Pancreas (tissue), 10 donors: ENCODE data around the gene ST8SIA4. TPM values are rescaled to one million over a fixed set of nuclear protein-coding genes. Genes with fewer than 3 reads are reported as not detected.

Source experiments
- ATAC-seq, 4 donors: fragments of 200-7000 bp; cut with Tn5 transposase; one replicate each; pipeline versions ENCODE4 v1.8.0 to v1.9.1; 2020; ENCODE audit warnings: mild to moderate bottlenecking in 4 of 4, moderate library complexity in 4 of 4
- DNase-seq, 6 donors: peaks; one replicate each; pipeline ENCODE4 v3.0.0-alpha.2; 2020
- FAIRE-seq: peaks from 2 replicates; lab custom pipeline; 2012; peaks lifted over from hg19 to GRCh38; lab: Jason Lieb, UNC
- H3K27ac ChIP-seq, 4 donors: fragments of 200-600 bp; sonication (generic); 1 replicate in 3 of 4; 2 replicates in 1 of 4; pipeline versions ENCODE4 v1.5.0 to v1.8.0; 2020
- H3K27me3 ChIP-seq, 4 donors: fragments of 200-600 bp; one replicate each; pipeline ENCODE4 v1.8.0; 2021
- H3K36me3 ChIP-seq, 3 donors: fragments of 200-600 bp; sonication (generic) in 1 of 3; one replicate each; pipeline versions ENCODE4 v1.5.0 to v1.8.0; 2020 to 2021
- H3K4me1 ChIP-seq, 3 donors: fragments of 200-600 bp; one replicate each; pipeline ENCODE4 v1.8.0; 2021
- H3K4me3 ChIP-seq, 4 donors: fragments of 200-600 bp; sonication (generic) in 2 of 4; one replicate each; pipeline versions ENCODE4 v1.5.0 to v1.8.0; 2020 to 2021
- H3K9me3 ChIP-seq, 4 donors: fragments of 200-600 bp; one replicate each; pipeline ENCODE4 v1.8.0; 2021
- WGBS, 2 donors: extraction: QIAGEN DNeasy Blood & Tissue Kit; methylation state at CpG; one replicate each; pipeline ENCODE4 v1.1.7; 2013; 5-methylcytosine and 5-hydroxymethylcytosine counted together
- intact Hi-C, 3 donors: fragments of 100-400 bp; cut with DNase I; formaldehyde crosslinking; loops; one replicate each; pipeline versions ENCODE4 v1.11.1 to v1.14.2; 2022
- microRNA-seq, 2 donors: library from miRNA; unstranded; fragments of <30 nt; microRNA quantifications; one replicate each; pipeline versions ENCODE4 to v1.1.0, GENCODE V29; 2019 to 2020
- polyA plus RNA-seq, 2 donors: library from polyadenylated mRNA; stranded (reverse); fragments of 200-250 nt; gene quantifications; one replicate each; pipeline ENCODE4 v1.2.3, GENCODE V29; 2013
- total RNA-seq, 6 donors: library from RNA; stranded (reverse); fragmentation: NEBNext Ultra II Directional in 4 of 6; extraction: Animal tissue kit (Norgen Biotek cat#: 25700) in 4 of 6; gene quantifications; one replicate each; pipeline versions ENCODE4 v1.2.1 to v1.2.4, GENCODE V29; 2021 to 2023
- TF ChIP-seq, protein P1 (sequence below), 4 donors: fragments of 200-600 bp; sonication (generic) in 3 of 4; IDR thresholded peaks; one replicate each; pipeline versions ENCODE4 v1.5.0 to v1.8.0; 2021; ENCODE audit warnings: antibody characterized with exemption in 4 of 4
- donor health status: healthy with polysubstance abuse.
- donor health status: DM: no; HTN: no; CAD: no; lungs with moderate emphysema.
- donor health status: DM: no; HTN: no; CAD: no.
- donor health status: control.
- donor health status: control.
- donor health status: Bipolar disorder and iron deficiency.
- donor health status: DM: yes; HTN: yes; CAD: no.
- donor health status: DM: no; HTN: no; CAD: no.
- donor health status: DM: no; HTN: no; CAD: no.
- donor health status: DM: yes; HTN: yes; CAD: no.

Gene ST8SIA4
- total and polyA plus RNA-seq, 8 donors: 0.34 to 5.7 (median 0.86) TPM

DNA sequence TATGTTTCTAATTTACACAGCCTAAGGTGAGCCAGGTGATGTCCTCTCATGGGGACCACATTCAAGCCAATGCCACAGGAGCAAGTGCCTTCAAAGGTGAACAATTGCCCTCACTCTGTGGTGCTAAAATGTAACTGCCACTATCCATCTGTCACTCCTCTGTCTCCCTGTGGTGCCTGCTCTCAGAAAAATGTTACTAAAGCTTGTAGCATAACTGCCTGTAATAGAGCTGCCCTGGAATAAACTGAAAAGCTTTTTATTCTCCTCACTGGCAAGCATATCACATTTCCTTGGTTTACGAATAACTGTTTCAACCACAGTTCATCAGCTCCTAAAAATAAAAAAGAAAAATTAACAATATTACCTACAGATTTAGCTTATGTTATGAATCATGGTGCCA lies 142.4 kb downstream of the ST8SIA4 start:
- Histone ChIP-seq H3K9me3 (no peaks in the 10 kb centered on the region), H3K4me1 (no peaks in the 10 kb centered on the region), H3K4me3 (no peak overlapping the region), H3K27me3 (no peaks in the 10 kb centered on the region), H3K27ac (no peak overlapping the region), H3K36me3 (no peaks in the 10 kb centered on the region)
- TF ChIP-seq, protein P1, sequence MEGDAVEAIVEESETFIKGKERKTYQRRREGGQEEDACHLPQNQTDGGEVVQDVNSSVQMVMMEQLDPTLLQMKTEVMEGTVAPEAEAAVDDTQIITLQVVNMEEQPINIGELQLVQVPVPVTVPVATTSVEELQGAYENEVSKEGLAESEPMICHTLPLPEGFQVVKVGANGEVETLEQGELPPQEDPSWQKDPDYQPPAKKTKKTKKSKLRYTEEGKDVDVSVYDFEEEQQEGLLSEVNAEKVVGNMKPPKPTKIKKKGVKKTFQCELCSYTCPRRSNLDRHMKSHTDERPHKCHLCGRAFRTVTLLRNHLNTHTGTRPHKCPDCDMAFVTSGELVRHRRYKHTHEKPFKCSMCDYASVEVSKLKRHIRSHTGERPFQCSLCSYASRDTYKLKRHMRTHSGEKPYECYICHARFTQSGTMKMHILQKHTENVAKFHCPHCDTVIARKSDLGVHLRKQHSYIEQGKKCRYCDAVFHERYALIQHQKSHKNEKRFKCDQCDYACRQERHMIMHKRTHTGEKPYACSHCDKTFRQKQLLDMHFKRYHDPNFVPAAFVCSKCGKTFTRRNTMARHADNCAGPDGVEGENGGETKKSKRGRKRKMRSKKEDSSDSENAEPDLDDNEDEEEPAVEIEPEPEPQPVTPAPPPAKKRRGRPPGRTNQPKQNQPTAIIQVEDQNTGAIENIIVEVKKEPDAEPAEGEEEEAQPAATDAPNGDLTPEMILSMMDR (IDR thresholded peaks at IDR 0.05): no peak
- no peak for DNase-seq
- 88 to 93% methylated on average over 1 of the region's 1 CpG for WGBS, 2 donors
- no peak for ATAC-seq
- no peak for FAIRE-seq
- intact Hi-C loops: no loop called here

DNA sequence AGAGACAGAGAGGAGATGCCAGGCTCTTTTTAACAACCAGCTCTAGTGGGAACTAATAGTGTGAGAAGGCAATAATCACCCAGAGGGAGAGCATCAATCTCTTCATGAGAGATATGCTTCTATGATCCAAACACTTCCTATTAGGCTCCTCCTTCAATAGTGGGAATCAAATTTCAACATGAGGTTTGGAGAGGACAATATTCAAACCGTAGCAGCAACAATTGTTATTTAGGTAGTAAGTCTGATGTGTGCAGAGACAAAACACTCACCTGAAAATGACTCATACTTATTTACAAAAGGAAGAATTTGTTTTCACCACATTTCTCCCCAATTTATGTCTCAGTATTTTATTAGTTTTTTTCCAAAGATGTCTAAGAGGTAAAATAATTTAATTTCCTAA lies 144.3 kb downstream of the ST8SIA4 start:
- Histone ChIP-seq H3K4me3 (no peak overlapping the region), H3K9me3 (no peaks in the 10 kb centered on the region), H3K27ac (no peak overlapping the region), H3K4me1 (no peaks in the 10 kb centered on the region), H3K36me3 (no peaks in the 10 kb centered on the region), H3K27me3 (no peaks in the 10 kb centered on the region)
- no peak for FAIRE-seq
- no peak for ATAC-seq
- WGBS, 2 donors: 28 to 29% methylated on average over 1 of the region's 1 CpG
- intact Hi-C loops: no loop called here
- TF ChIP-seq, protein P1 (IDR thresholded peaks at IDR 0.05): no peak
- no peak for DNase-seq

- no peaks in the 10 kb centered on the region for H3K36me3 ChIP-seq
- no peaks in the 10 kb centered on the region for H3K27me3 ChIP-seq
- 81 to 88% methylated on average over 5 of the region's 5 CpGs for WGBS, 2 donors
- no peak for ATAC-seq
- H3K27ac ChIP-seq: no peak overlapping the region
- no peak for FAIRE-seq
- no peak for DNase-seq
- no peak overlapping the region for H3K4me3 ChIP-seq
- no peaks in the 10 kb centered on the region for H3K4me1 ChIP-seq
- no peaks in the 10 kb centered on the region for H3K9me3 ChIP-seq
- TF ChIP-seq, protein P1 (IDR thresholded peaks at IDR 0.05): no peak
- intact Hi-C loops: no loop called here
Observed at GRCh38 chr5:100758306-100758705, 144.8 kb downstream of the ST8SIA4 start.

GRCh38 chr5:100757618-100758017 lies 145.5 kb downstream of the ST8SIA4 start:
- Histone ChIP-seq H3K27me3 (no peaks in the 10 kb centered on the region), H3K27ac (no peak overlapping the region), H3K4me1 (no peaks in the 10 kb centered on the region), H3K36me3 (no peaks in the 10 kb centered on the region), H3K4me3 (no peak overlapping the region), H3K9me3 (no peaks in the 10 kb centered on the region)
- 23 to 25% methylated on average over 8 of the region's 8 CpGs for WGBS, 2 donors
- TF ChIP-seq, protein P1 (IDR thresholded peaks at IDR 0.05): no peak
- ATAC-seq (no peak), DNase-seq (no peak), FAIRE-seq (no peak)
- intact Hi-C loops: no loop called here

Small RNAs within 50 kb of the gene (microRNA-seq; reads per million reads assigned to microRNA genes)
- gene MIR548P: 0 reads per million in 2 donors
